ENCODE data around the gene MRPL46. TPM values are rescaled to one million over a fixed set of nuclear protein-coding genes. Genes with fewer than 3 reads are reported as not detected.

The MRPL46 gene
- total and polyA plus RNA-seq, 2 of the 8 experiments (the other 6 are each of a cell fraction or from before 2014, with no cell fraction given): 17.2 to 24.5 TPM

DNA sequence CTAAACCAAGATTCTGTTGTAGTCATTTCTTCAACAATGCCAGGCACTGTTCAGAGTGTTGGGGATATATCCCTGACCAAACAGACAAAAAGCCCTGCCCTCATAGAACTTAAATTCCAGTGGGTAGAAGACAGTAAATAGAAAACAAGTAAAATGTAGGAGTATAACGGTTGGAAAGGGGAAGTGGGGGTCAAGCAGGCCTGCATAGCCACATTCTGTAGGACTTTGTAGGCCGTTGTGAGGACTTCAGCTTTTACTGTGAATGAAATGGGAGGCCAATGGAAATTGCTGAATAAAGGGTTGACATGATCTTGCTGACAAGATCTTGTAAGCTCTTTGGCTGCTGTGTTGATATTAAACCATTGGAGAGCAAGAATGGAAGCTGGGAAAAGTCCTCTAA is 2.1 kb upstream of the MRPL46 start:
- Histone ChIP-seq H3K79me2 (ENCODE audit: control insufficient read depth in 1 of 2, insufficient read depth in 2 of 2, low read length in 2 of 2) (peaks cover 0 to 26% of the 10 kb centered on the region in 2 experiments; a peak in 3 of 4 replicates), H3K36me3 (ENCODE audit: control insufficient read depth in 2 of 4, insufficient read depth in 4 of 4, low read length in 3 of 4) (peaks cover 0 to 15% (median 13%) of the 10 kb centered on the region in 4 experiments; a peak in 7 of 8 replicates), H3K14ac (ENCODE audit: insufficient read length) (no peak overlapping the region), H3K23ac (ENCODE audit: insufficient read length) (no peak overlapping the region), H3K9ac (replicated peaks in 1 of 4; ENCODE audit: extremely low read depth in 1 of 4, low read depth in 3 of 4, low read length in 3 of 4) (no peak overlapping the region), H2AK5ac (ENCODE audit: low read depth, low read length) (no peak overlapping the region), H4K8ac (ENCODE audit: extremely low read depth, insufficient read depth, low read length) (no peak overlapping the region), H2BK5ac (ENCODE audit: low read depth, low read length) (no peak overlapping the region), H4K20me1 (replicated peaks in 1 of 2; ENCODE audit: control insufficient read depth in 1 of 2, insufficient read depth in 2 of 2, low read length in 2 of 2) (peaks cover 2 to 5% of the 10 kb centered on the region in 2 experiments), H3K79me1 (ENCODE audit: low read depth, low read length) (0 out of 2 replicates have a peak, but pooled peaks cover 5% of the 10 kb centered on the region), H3K27me3 (replicated peaks in 1 of 4; ENCODE audit: control insufficient read depth in 3 of 4, extremely low read depth in 1 of 4, insufficient read depth in 3 of 4, low read length in 3 of 4) (no peaks in the 10 kb centered on the region), H4K91ac (replicated peaks; ENCODE audit: insufficient read length, low read length) (no peak overlapping the region), H2BK15ac (ENCODE audit: low read length) (no peak overlapping the region), H2AFZ (ENCODE audit: low read length) (no peak overlapping the region), H3K9me3 (ENCODE audit: insufficient read depth in 2 of 2, low read depth in 1 of 2, low read length in 1 of 2) (no peaks in the 10 kb centered on the region), H3K18ac (ENCODE audit: extremely low read depth, low read length) (no peak overlapping the region), H3K56ac (replicated peaks; ENCODE audit: insufficient read length, low read depth, low read length) (no peak overlapping the region), H3K4me1 (replicated peaks in 1 of 4; ENCODE audit: control insufficient read depth in 3 of 4, insufficient read depth in 4 of 4, low read length in 3 of 4) (no peaks in the 10 kb centered on the region; a peak in 1 of 7 replicates), H3K4ac (replicated peaks; ENCODE audit: insufficient read length, low read depth, low read length) (no peak overlapping the region), H3K4me2 (ENCODE audit: insufficient read depth in 1 of 2, low read depth in 2 of 2, low read length in 2 of 2) (no peak overlapping the region; a peak in 1 of 4 replicates), H3K4me3 (ENCODE audit: extremely low read depth in 1 of 4, insufficient read depth in 2 of 4, low read depth in 3 of 4, low read length in 4 of 4) (no peak overlapping the region), H2BK12ac (ENCODE audit: low read depth, low read length) (no peak overlapping the region), H3K23me2 (ENCODE audit: low read depth, low read length) (peaks cover 7% of the 10 kb centered on the region), H3K27ac (ENCODE audit: low read depth, low read length) (no peak overlapping the region), H4K5ac (ENCODE audit: insufficient read length, low read depth, low read length) (no peak overlapping the region), H2BK120ac (replicated peaks; ENCODE audit: low read depth, low read length) (no peak overlapping the region), H2BK20ac (ENCODE audit: low read length) (no peak overlapping the region)
- ChIA-PET CTCF (ENCODE audit: partially characterized antibody) (interaction anchor here (0.6 to 3.8 kb wide), 9 partner anchors 15 to 227 kb away, joined by 3 to 25 read pairs (median 5); no protein-coding TSS in a partner anchor), POLR2A (ENCODE audit: partially characterized antibody) (no interaction called here)
- DNase-seq (ENCODE audit: low read depth in 1 of 2, low spot score in 2 of 2) (no peak), FAIRE-seq (no peak)
- WGBS, 2 experiments (ENCODE audit: extremely low coverage in 1 of 2, insufficient coverage in 1 of 2, insufficient read length in 1 of 2, insufficient replicate concordance in 2 of 2, low coverage in 1 of 2, low lambda C conversion rate in 2 of 2, missing lambda C conversion rate in 1 of 2): 87% methylated on average over 2 of the region's 2 CpGs; no CpG with 5 or more reads in 1 of the 2 experiments
- no peak for TF ChIP-seq BCL11A (IDR thresholded peaks at IDR 0.05; ENCODE audit: low read depth in 2 of 2, low read length in 2 of 2)

Data from H1 (cell line).